Retinal pigment epithelial cell (primary cell): ENCODE results near the gene MOB4.
A peak's percentile ranks its signal among the peaks of the same experiment; 100 is the strongest.

Experiments used
- DNase-seq: peaks from one replicate; pipeline ENCODE4 v3.0.0-alpha.2; 2010; ENCODE audit warnings: low read depth
- H3K4me3 ChIP-seq: 2 replicates; pipeline ENCODE4 v1.5.1; 2011; ENCODE audit warnings: mild to moderate bottlenecking, low read length, control low read depth, moderate library complexity
- CTCF ChIP-seq: conservative IDR thresholded peaks from 2 replicates; pipeline ENCODE4 v1.5.1; 2011; ENCODE audit warnings: low read depth, low read length, control low read depth, inconsistent platforms

Gene MOB4

GRCh38 chr2:197495433-197496134, 20.3 kb upstream of the MOB4 start:
- TF ChIP-seq CTCF, result no peak
- H3K4me3 ChIP-seq, result no peak overlapping the region
- no peak for DNase-seq

DNA sequence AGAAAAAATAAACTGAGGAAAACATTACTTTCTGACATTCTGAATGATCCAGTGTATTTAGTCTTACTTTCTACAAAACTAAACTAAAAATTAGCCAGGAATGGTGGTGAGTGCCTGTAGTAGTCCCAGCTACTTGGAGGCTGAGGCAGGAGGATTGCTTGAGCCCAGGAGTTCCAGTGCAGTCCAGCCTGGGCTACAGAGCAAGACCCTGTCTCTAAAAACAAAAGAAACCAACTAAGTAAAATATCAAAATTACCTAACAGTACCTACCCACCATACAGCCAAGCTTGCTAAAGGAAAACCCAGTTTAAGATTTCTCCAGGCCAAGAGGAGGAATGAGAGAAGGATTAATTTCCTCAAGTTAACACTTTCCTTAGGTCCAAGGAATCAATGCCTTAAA, 19.2 kb upstream of the MOB4 start:
- no peak overlapping the region for H3K4me3 ChIP-seq
- DNase-seq, result no peak
- TF ChIP-seq CTCF, result no peak

DNA sequence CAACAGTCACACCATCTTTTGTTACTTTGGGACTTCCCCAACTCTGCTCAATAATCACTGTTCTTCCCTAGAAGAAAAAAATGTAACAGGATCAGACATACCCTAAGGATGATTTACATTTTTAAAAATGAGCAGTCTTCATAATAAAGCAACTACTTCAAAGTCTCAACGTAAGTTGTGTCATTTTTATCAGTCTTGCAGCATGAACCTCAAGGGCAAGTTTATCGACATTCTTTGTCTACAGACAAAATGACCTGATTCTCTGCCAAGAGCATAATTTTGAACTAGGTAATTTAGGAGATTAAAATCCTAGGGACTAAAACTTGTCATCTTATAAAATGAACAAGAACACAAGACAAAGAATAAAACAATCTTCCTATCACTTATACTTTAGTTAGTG, 18.5 kb upstream of the MOB4 start:
- peak overlapping the region; percentile 91 for H3K4me3 ChIP-seq
- no peak for DNase-seq
- no peak for TF ChIP-seq CTCF

DNA sequence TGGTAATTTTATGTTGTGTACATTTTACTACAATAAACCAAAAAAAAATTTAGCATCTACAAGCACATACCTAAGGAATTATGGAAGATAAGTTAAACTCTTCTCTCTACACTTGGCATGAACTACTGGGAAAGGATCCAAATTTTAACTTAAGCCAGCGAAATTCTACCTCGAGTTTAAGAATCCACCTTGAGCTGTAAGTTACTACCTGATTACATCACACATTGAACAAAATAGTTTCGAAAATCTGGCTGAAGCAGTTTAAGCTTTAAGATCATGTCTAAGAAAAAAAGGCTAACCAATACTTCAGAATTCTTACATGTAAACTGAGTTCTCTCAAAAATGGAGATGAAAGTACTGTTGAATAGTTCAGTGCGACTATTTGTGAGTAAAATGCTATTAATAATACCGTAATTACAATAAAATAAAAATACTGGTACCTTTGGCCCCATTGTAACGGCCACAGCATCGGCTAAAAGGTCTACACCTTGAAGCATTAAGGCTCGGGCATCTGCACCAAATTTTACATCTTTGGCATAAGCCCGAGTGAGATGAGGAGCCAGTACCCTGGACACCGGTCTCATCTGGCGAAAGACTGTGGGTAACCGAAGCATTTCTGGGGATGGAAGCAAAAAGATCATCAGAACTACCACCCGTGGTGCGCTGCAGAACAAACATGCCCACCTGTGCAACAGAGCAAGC, 17.5 kb upstream of the MOB4 start:
- peak; percentile 11 for DNase-seq
- H3K4me3 ChIP-seq, result peak overlapping the region; percentile 91
- no peak for TF ChIP-seq CTCF

- H3K4me3 ChIP-seq, result peak overlapping the region; percentile 91
- TF ChIP-seq CTCF, result no peak
- DNase-seq, result peak; percentile 16
Measured at GRCh38 chr2:197498937-197499593, 16.8 kb upstream of the MOB4 start.

GRCh38 chr2:197499594-197500502, 16.0 kb upstream of the MOB4 start, which contains the start of the genes HSPD1 and HSPE1:
Gene HSPD1 (minus strand): TSS chr2:197499840. CDS start chr2:197498848, 992 bp downstream.
Gene HSPE1 (plus strand): TSS chr2:197500379. CDS start chr2:197500437, 58 bp downstream.
- peak within 1 kb of the TSS; percentile 91 for H3K4me3 ChIP-seq
- DNase-seq, result peak; percentile 98
- no peak for TF ChIP-seq CTCF
